T-cell (primary cell): ENCODE measurements around the gene PERM1. TPM values are rescaled to one million over a fixed set of nuclear protein-coding genes. Genes with fewer than 3 reads are reported as not detected.
"Not testable (repeated sequence)": the region's sequence is repeated elsewhere in the genome, so short reads cannot be mapped to it uniquely, and the experiment has no call there.

ENCODE experiments used
- ATAC-seq, 4 experiments: fragments of 200-7000 bp in 3 of 4; fragments of 150-1000 bp in 1 of 4; cut with Tn5 transposase; replicated peaks in 1 of 4; 1 replicate in 3 of 4; 2 replicates in 1 of 4; pipeline ENCODE4 v1.10.0; 2021; ENCODE audit warnings: moderate library complexity in 3 of 4, mild to moderate bottlenecking in 2 of 4, moderate number of reproducible peaks in 1 of 4
- CTCF ChIA-PET, 2 donors: fragments of 300-600 bp; sonication (Branson Sonifier 250); formaldehyde crosslinking; loops; one replicate each; lab custom pipeline; 2022; ENCODE audit warnings: antibody characterized with exemption in 2 of 2; lab: Charles Lee
- POLR2A ChIA-PET, 2 donors: fragments of 300-600 bp; sonication (Branson Sonifier 250); formaldehyde crosslinking; loops; one replicate each; lab custom pipeline; 2022; ENCODE audit warnings: antibody characterized with exemption in 2 of 2; lab: Charles Lee
- DNase-seq, 35 experiments: peaks; one replicate each; pipeline versions ENCODE4 v3.0.0 to v3.0.0-alpha.2; 2013 to 2023
- H3K27ac ChIP-seq: one replicate; pipeline ENCODE4 v1.5.1; 2013; ENCODE audit warnings: low read length
- H3K27me3 ChIP-seq, 2 experiments: replicated peaks in 1 of 2; 1 replicate in 1 of 2; 2 replicates in 1 of 2; pipeline versions ENCODE4 v1.6.1 to v1.7.0; 2013; ENCODE audit warnings: low read length in 1 of 2, mixed read lengths in 1 of 2; ENCODE audit not compliant: control insufficient read depth in 2 of 2, insufficient read depth in 2 of 2; ENCODE audit errors: extremely low read depth in 1 of 2
- H3K36me3 ChIP-seq, 2 donors: 1 replicate in 1 of 2; 2 replicates in 1 of 2; pipeline versions ENCODE4 v1.6.1 to v1.7.0; 2013; ENCODE audit warnings: low read length in 1 of 2; ENCODE audit not compliant: control insufficient read depth in 2 of 2, insufficient read depth in 1 of 2; ENCODE audit errors: extremely low read depth in 1 of 2
- H3K4me1 ChIP-seq, 2 experiments: 1 replicate in 1 of 2; 2 replicates in 1 of 2; pipeline versions ENCODE4 v1.6.1 to v1.7.0; 2013; ENCODE audit warnings: low read length in 2 of 2, mixed read lengths in 1 of 2; ENCODE audit not compliant: insufficient read depth in 2 of 2, control insufficient read depth in 1 of 2; ENCODE audit errors: extremely low read depth in 1 of 2
- H3K4me3 ChIP-seq, 2 donors: 1 replicate in 1 of 2; 2 replicates in 1 of 2; pipeline versions ENCODE4 v1.5.1 to v1.7.0; 2013; ENCODE audit warnings: mild to moderate bottlenecking in 2 of 2, low read length in 1 of 2, moderate library complexity in 1 of 2; ENCODE audit not compliant: control insufficient read depth in 1 of 2; ENCODE audit errors: extremely low read depth in 1 of 2
- H3K9me3 ChIP-seq: 2 replicates; pipeline ENCODE4 v1.7.0; 2013
- H3K27ac Mint-ChIP-seq, 2 donors: one replicate each; pipeline ENCODE4 v1.8.0; 2020 to 2021; ENCODE audit warnings: mild to moderate bottlenecking in 2 of 2, mixed read lengths in 2 of 2
- H3K27me3 Mint-ChIP-seq, 2 donors: one replicate each; pipeline ENCODE4 v1.8.0; 2021 to 2022; ENCODE audit warnings: mixed read lengths in 2 of 2
- H3K36me3 Mint-ChIP-seq: one replicate; pipeline ENCODE4 v1.8.0; 2021; ENCODE audit warnings: mixed read lengths
- H3K4me1 Mint-ChIP-seq, 3 donors: one replicate each; pipeline ENCODE4 v1.8.0; 2020 to 2022; ENCODE audit warnings: mixed read lengths in 3 of 3, mild to moderate bottlenecking in 1 of 3
- H3K4me3 Mint-ChIP-seq, 3 donors: one replicate each; pipeline ENCODE4 v1.8.0; 2020 to 2022; ENCODE audit warnings: mild to moderate bottlenecking in 3 of 3, mixed read lengths in 3 of 3, moderate library complexity in 3 of 3
- H3K9me3 Mint-ChIP-seq, 3 donors: one replicate each; pipeline ENCODE4 v1.8.0; 2020 to 2022; ENCODE audit warnings: mixed read lengths in 3 of 3
- WGBS: methylation state at CpG from one replicate; pipeline ENCODE4 v1.1.5; 2013; ENCODE audit warnings: missing lambda C conversion rate; ENCODE audit not compliant: insufficient coverage; 5-methylcytosine and 5-hydroxymethylcytosine counted together
- total RNA-seq, 35 experiments: library from RNA in 6 of 35; stranded (reverse) in 6 of 35; fragments of 120-200 nt in 1 of 35; gene quantifications; one replicate each; pipeline versions ENCODE4 v1.2.1 to v1.2.4 and lab custom pipeline; 2013 to 2026

Gene PERM1
- total RNA-seq, 5 donors from 2014 or later (not counting 1 experiment from before 2014, with no cell fraction given), result not detected

DNA sequence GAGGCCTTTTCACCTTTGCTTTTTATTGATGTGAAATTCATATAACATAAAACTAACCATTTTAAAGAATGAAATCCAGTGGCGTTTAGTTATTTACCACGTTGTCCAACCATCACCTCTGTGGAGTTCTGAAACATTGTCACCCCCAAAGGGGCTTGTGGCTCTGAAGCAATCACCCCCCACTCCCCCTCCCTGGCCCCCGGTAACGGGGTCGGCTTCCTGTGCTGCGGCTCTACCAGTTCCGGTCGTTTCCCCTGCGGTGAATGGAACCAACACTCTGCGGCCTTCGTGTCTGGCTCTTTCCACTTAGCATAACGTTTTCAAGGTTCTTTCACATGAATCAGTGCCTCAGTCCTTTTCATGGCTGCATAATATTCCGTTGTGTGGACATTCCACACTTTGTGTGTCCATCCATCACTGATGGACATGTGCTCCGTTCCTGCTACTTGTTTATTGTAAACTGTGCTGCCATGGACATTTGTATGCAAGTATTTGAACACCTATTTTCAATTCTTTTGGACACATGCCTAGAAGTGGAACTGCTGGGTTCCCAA lies 29.6 kb upstream of the PERM1 start:
- DNase-seq, result no peak
- Histone ChIP-seq H3K9me3 (no peaks in the 10 kb centered on the region), H3K27me3 (peaks cover 0 to 9% of the 10 kb centered on the region in 2 experiments), H3K36me3 (no peaks in the 10 kb centered on the region), H3K4me3 (no peak overlapping the region), H3K4me1 (peaks cover 9 to 31% of the 10 kb centered on the region in 2 experiments), H3K27ac (no peak overlapping the region)
- Mint-ChIP-seq H3K4me1 (peaks cover 22 to 31% (median 28%) of the 10 kb centered on the region in 3 donors), H3K27me3 (peaks cover 0 to 9% of the 10 kb centered on the region in 2 donors), H3K9me3 (no peaks in the 10 kb centered on the region), H3K27ac (peak overlapping the region in 1 of 2 donors; percentile 57), H3K4me3 (no peak overlapping the region), H3K36me3 (no peaks in the 10 kb centered on the region)
- CTCF ChIA-PET, result no interaction called here
- no peak for ATAC-seq
- WGBS, result 69% methylated on average over 12 of the region's 14 CpGs
- POLR2A ChIA-PET, result no interaction called here

DNA sequence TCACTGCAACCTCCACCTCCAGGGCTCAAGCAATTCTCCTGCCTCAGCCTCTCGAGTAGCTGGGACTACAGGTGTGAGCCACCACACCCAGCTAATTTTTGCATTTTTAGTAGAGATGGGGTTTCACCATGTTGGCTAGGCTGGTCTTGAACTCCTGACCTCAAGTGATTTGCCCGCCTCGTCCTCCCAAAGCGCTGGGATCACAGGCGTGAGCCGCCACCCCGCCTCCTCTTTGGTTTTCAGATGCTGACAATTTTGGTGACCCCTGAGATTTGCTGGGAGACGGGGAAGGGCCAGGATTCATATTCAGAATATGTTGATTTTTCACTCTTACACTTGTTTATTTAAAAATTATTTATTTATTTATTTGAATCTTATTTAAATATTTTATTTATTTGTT lies 28.2 kb upstream of the PERM1 start:
- H3K36me3 Mint-ChIP-seq, POLR2A ChIA-PET, H3K27ac ChIP-seq, H3K4me3 ChIP-seq, H3K9me3 ChIP-seq, ATAC-seq, H3K4me3 Mint-ChIP-seq, H3K36me3 ChIP-seq, H3K9me3 Mint-ChIP-seq, DNase-seq, H3K27ac Mint-ChIP-seq, CTCF ChIA-PET: not testable (repeated sequence)
- Mint-ChIP-seq H3K4me1 (peaks cover 25 to 31% (median 30%) of the 10 kb centered on the region in 3 donors), H3K27me3 (peaks cover 2 to 17% of the 10 kb centered on the region in 2 donors)
- Histone ChIP-seq H3K4me1 (peaks cover 9 to 32% of the 10 kb centered on the region in 2 experiments), H3K27me3 (peaks cover 0 to 23% of the 10 kb centered on the region in 2 experiments)
- 80% methylated on average over 4 of the region's 8 CpGs for WGBS

GRCh38 chr1:1006305-1007159 lies 24.6 kb upstream of the PERM1 start:
- H3K4me1 Mint-ChIP-seq, result peaks cover 11 to 16% (median 11%) of the 10 kb centered on the region in 3 donors
- whole genome bisulfite sequencing, result 91% methylated on average over 37 of the region's 37 CpGs
- ATAC-seq, result no peak
- H3K36me3 Mint-ChIP-seq, result no peaks in the 10 kb centered on the region
- Histone ChIP-seq H3K36me3 (no peaks in the 10 kb centered on the region), H3K27ac (no peak overlapping the region), H3K9me3 (no peaks in the 10 kb centered on the region), H3K27me3 (peaks cover 2 to 59% of the 10 kb centered on the region in 2 experiments), H3K4me1 (peaks cover 0 to 20% of the 10 kb centered on the region in 2 experiments), H3K4me3 (no peak overlapping the region)
- ChIA-PET CTCF (no interaction called here), POLR2A (interaction anchor here in 1 of 2 donors (1.0 kb wide), 1 partner anchor 12 kb away, joined by 3 read pairs; no protein-coding TSS in a partner anchor)
- H3K9me3 Mint-ChIP-seq, result no peaks in the 10 kb centered on the region
- peak in 1 of 35 experiments; percentile 3 for DNase-seq
- no peak overlapping the region for H3K27ac Mint-ChIP-seq
- no peak overlapping the region for H3K4me3 Mint-ChIP-seq
- H3K27me3 Mint-ChIP-seq, result peaks cover 7 to 37% of the 10 kb centered on the region in 2 donors

GRCh38 chr1:1005774-1006304 lies 23.9 kb upstream of the PERM1 start:
- no peak for ATAC-seq
- H3K27me3 Mint-ChIP-seq, result peaks cover 7 to 37% of the 10 kb centered on the region in 2 donors
- DNase-seq, result no peak
- H3K9me3 Mint-ChIP-seq, result no peaks in the 10 kb centered on the region
- peaks cover 2 to 62% of the 10 kb centered on the region in 2 experiments for H3K27me3 ChIP-seq
- ChIA-PET CTCF (no interaction called here), POLR2A (no interaction called here)
- peaks cover 4 to 27% of the 10 kb centered on the region in 2 experiments for H3K4me1 ChIP-seq
- no peaks in the 10 kb centered on the region for H3K36me3 Mint-ChIP-seq
- no peak overlapping the region for H3K27ac ChIP-seq
- H3K27ac Mint-ChIP-seq, result no peak overlapping the region
- H3K4me3 ChIP-seq, result no peak overlapping the region
- H3K4me3 Mint-ChIP-seq, result no peak overlapping the region
- no peaks in the 10 kb centered on the region for H3K9me3 ChIP-seq
- no peaks in the 10 kb centered on the region for H3K36me3 ChIP-seq
- 93% methylated on average over 21 of the region's 23 CpGs for WGBS
- H3K4me1 Mint-ChIP-seq, result peaks cover 10 to 17% (median 13%) of the 10 kb centered on the region in 3 donors

- POLR2A ChIA-PET, result no interaction called here
- H3K4me1 ChIP-seq, result peaks cover 6 to 35% of the 10 kb centered on the region in 2 experiments
- Mint-ChIP-seq H3K36me3 (no peaks in the 10 kb centered on the region), H3K9me3 (no peaks in the 10 kb centered on the region), H3K4me1 (peaks cover 12 to 19% (median 17%) of the 10 kb centered on the region in 3 donors), H3K27ac (peak overlapping the region in 1 of 2 donors; percentile 59), H3K4me3 (peak overlapping the region in 1 of 3 donors; percentile 63), H3K27me3 (peaks cover 7 to 39% of the 10 kb centered on the region in 2 donors)
- no peaks in the 10 kb centered on the region for H3K9me3 ChIP-seq
- peak in 2 of 35 experiments; percentile 4 to 52 for DNase-seq
- CTCF ChIA-PET, result no interaction called here
- H3K27me3 ChIP-seq, result peaks cover 2 to 68% of the 10 kb centered on the region in 2 experiments
- ATAC-seq, result no peak
- 15% methylated on average over 17 of the region's 21 CpGs for WGBS
- H3K36me3 ChIP-seq, result no peaks in the 10 kb centered on the region
- no peak overlapping the region for H3K4me3 ChIP-seq
- H3K27ac ChIP-seq, result no peak overlapping the region
Measured at GRCh38 chr1:1004780-1005697, 23.1 kb upstream of the PERM1 start.
